GM10248 (cell line): Measurements from ENCODE around the gene NEK11.

ENCODE experiments used
- CTCF ChIA-PET: fragments of 300-600 bp; sonication (Branson Sonifier 250); formaldehyde crosslinking; extraction: SDS; loops from one replicate; lab custom pipeline; 2021; ENCODE audit warnings: antibody characterized with exemption; lab: Yijun Ruan, JAX
- POLR2A ChIA-PET: fragments of 350-650 bp; sonication (Branson Sonifier 250); formaldehyde crosslinking; extraction: SDS; loops from one replicate; lab custom pipeline; 2020; ENCODE audit warnings: antibody characterized with exemption; lab: Yijun Ruan, JAX
- DNase-seq: peaks from one replicate; pipeline ENCODE4 v3.0.0; 2012; ENCODE audit errors: extremely low spot score
- TF ChIP-seq, protein P1 (sequence below): IDR thresholded peaks from 2 replicates; pipeline ENCODE4 v1.5.1; 2012; ENCODE audit warnings: mild to moderate bottlenecking, low read depth; ENCODE audit errors: extremely low read depth, missing control alignments, control extremely low read depth

Gene NEK11

DNA sequence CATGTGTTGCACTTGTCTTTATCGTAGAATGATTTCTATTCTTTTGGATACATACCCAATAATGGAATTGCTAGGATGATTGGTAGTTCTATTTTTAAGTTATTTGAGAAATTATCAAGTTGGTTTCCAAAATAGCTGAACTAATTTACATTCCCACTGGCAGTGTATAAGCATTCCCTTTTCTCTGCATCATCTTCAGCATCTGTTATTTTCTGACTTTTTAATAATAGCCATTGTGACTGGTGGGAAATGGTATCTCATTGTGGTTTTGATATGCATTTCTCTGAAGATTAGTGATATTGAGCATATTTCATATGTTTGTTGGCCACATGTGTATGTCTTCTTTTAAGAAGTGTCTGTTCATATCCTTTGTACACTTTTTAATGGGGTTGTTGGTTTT is 273.2 kb downstream of the NEK11 start:
- TF ChIP-seq, protein P1, sequence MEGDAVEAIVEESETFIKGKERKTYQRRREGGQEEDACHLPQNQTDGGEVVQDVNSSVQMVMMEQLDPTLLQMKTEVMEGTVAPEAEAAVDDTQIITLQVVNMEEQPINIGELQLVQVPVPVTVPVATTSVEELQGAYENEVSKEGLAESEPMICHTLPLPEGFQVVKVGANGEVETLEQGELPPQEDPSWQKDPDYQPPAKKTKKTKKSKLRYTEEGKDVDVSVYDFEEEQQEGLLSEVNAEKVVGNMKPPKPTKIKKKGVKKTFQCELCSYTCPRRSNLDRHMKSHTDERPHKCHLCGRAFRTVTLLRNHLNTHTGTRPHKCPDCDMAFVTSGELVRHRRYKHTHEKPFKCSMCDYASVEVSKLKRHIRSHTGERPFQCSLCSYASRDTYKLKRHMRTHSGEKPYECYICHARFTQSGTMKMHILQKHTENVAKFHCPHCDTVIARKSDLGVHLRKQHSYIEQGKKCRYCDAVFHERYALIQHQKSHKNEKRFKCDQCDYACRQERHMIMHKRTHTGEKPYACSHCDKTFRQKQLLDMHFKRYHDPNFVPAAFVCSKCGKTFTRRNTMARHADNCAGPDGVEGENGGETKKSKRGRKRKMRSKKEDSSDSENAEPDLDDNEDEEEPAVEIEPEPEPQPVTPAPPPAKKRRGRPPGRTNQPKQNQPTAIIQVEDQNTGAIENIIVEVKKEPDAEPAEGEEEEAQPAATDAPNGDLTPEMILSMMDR, result no peak
- ChIA-PET CTCF (no interaction called here), POLR2A (no interaction called here)
- no peak for DNase-seq

DNA sequence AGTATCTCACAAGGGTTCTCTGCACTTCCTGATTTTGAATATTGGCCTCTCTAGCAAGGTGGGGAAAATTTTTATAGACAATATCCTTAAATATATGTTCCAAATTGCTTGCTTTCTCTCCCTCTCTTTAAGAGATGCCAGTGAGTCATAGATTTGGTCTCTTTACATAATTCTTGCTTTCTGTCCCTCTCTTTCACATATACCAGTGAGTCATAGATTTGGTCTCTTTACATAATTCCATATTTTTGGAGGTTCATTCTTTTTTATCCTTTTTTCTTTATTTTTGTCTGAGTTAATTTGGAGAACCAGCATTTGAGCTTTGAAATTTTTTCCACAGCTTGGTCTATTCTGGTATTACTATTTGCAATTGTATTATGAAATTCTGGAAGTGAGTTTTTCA is 277.2 kb downstream of the NEK11 start:
- ChIA-PET POLR2A (no interaction called here), CTCF (no interaction called here)
- no peak for DNase-seq
- TF ChIP-seq, protein P1, result no peak

DNA sequence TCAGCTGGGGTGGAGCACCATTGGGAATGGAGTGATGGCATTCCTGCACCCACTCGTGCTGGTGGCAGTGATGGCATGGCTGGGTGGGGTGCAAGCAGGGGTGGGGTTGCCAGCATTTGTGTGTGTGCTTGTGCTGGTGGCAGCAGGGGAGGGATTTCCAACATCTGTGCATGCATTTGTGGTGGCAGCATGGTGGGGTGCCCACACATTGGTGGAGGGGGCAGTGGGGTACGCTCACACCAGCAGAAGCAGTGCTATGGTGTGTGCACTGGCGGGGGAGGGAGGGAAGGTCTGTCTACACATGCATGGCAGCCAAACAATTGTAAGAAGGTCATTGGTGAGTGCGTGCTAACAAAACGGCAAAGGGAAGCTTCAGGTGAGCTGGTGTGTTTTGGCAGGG is 278.2 kb downstream of the NEK11 start:
- ChIA-PET CTCF (no interaction called here), POLR2A (no interaction called here)
- TF ChIP-seq, protein P1, result no peak
- DNase-seq, result no peak

DNA sequence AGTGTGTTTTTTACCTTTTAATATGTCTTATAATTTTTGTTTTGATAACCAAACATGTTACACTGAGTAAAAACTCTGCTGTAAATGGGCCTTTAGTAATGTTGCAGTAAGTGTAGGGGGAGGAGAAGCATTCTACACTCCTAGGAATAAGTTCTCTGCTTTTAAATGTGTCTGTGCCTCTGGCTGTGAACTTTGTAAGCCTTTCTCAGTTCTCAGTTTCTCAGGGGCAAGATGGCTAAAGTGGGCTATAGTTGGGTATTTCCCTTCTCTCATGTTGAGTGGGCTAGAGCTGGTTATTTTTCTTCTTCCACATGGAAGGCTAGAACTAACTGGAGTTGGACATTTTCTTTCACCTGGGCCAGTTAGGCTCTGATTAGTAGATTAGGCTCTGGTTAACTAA is 279.6 kb downstream of the NEK11 start:
- POLR2A ChIA-PET, result no interaction called here
- CTCF ChIA-PET, result no interaction called here

DNA sequence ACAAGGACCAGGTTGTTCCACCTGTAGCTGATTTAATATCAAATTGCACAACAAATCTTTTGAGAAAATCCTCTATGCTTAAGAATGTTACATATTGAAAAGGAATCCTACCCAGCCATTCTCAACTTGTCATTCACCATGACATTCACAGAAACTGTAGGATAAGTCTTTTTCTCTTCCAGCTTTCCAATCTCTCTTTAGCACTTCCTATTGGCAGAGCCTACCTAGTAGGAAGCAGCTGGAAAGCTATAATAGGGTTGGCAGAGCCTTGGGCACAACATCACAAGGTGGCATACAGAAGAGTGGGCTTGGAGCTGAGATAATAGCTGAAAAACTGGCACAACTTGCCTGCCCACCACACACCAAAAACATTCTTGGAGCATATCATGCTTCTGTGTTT is 287.6 kb downstream of the NEK11 start:
- POLR2A ChIA-PET, result no interaction called here
- TF ChIP-seq, protein P1, result no peak
- CTCF ChIA-PET, result interaction anchor here (1.4 to 1.5 kb wide), 2 partner anchors 11 to 25 kb away, joined by 4 to 6 read pairs; no protein-coding TSS in a partner anchor

More for the DNA sequence above, 279.6 kb downstream of the NEK11 start:
- TF ChIP-seq, protein P1, result no peak
- DNase-seq, result no peak

DNA sequence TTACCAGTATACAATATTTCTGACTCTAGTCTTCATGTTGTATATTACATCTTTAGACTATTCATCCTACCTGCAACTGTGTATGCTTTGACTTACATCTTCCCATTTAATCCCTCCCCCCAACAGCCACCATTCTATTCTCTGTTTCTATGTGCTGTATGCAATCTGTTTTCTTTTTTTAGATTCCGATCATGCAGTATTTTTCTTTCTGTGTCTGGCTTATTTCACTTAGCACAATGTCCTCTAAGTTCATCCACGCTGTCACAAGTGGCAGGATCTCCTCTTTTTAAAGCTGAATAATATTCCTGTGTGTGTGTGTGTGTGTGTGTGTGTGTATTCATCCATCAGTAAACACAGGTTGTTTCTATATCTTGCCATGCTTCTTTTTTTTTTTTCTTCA is 288.5 kb downstream of the NEK11 start:
- ChIA-PET CTCF (interaction anchor here (1.4 to 1.5 kb wide), 2 partner anchors 10 to 24 kb away, joined by 4 to 6 read pairs; no protein-coding TSS in a partner anchor), POLR2A (no interaction called here)
- TF ChIP-seq, protein P1, result no peak
- no peak for DNase-seq

More for the DNA sequence above, 287.6 kb downstream of the NEK11 start:
- no peak for DNase-seq

DNA sequence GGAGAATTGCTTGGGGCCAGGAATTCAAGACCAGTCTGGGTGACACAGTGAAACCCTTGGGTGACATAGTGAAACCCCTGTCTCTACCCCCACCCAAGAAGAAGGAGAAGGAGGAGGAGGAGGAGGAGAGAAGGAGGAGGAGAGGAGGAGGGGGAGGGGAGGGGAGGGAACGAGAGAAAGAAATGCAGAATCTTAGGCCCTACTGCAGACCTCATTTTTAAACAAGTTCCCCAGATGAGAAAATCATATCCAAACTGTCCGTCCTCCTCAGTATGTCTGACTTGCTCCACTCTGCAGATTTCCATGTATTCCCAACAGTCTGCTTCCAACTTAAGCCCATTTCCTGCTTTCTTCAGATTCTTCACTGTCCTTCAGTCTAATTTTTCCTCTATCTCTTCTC is 291.0 kb downstream of the NEK11 start:
- POLR2A ChIA-PET, result no interaction called here
- TF ChIP-seq, protein P1, result no peak
- DNase-seq, result no peak
- CTCF ChIA-PET, result no interaction called here
